Activated B cell treated with CpG ODN at 0.5 μM for 24 hours (primary cell): ENCODE measurements around the gene HERC3. TPM values are rescaled to one million over a fixed set of nuclear protein-coding genes. Genes with fewer than 3 reads are reported as not detected.
A peak's percentile ranks its signal among the peaks of the same experiment; 100 is the strongest.

ENCODE experiments used
- ATAC-seq: fragments of 200-7000 bp; cut with Tn5 transposase; one replicate; pipeline ENCODE4 v1.10.0; 2021; ENCODE audit warnings: low read depth, mild to moderate bottlenecking, moderate library complexity
- CTCF ChIA-PET: fragments of 350-600 bp; sonication (Branson Sonifier 250); formaldehyde crosslinking; loops from one replicate; lab custom pipeline; 2021; ENCODE audit warnings: antibody characterized with exemption; lab: Charles Lee
- POLR2A ChIA-PET: fragments of 350-600 bp; sonication (Branson Sonifier 250); formaldehyde crosslinking; loops from one replicate; lab custom pipeline; 2021; ENCODE audit warnings: antibody characterized with exemption; lab: Charles Lee
- DNase-seq: peaks from one replicate; pipeline ENCODE4 v3.0.0; 2022
- H3K27ac Mint-ChIP-seq: one replicate; pipeline ENCODE4 v1.8.0; 2020; ENCODE audit warnings: mixed read lengths
- H3K27me3 Mint-ChIP-seq: one replicate; pipeline ENCODE4 v1.8.0; 2021; ENCODE audit warnings: mixed read lengths
- H3K36me3 Mint-ChIP-seq: one replicate; pipeline ENCODE4 v1.8.0; 2021; ENCODE audit warnings: low read depth, mixed read lengths
- H3K4me1 Mint-ChIP-seq: one replicate; pipeline ENCODE4 v1.8.0; 2021; ENCODE audit warnings: mixed read lengths
- H3K4me3 Mint-ChIP-seq: one replicate; pipeline ENCODE4 v1.8.0; 2020; ENCODE audit warnings: mild to moderate bottlenecking, mixed read lengths
- H3K9me3 Mint-ChIP-seq: one replicate; pipeline ENCODE4 v1.8.0; 2020; ENCODE audit warnings: mixed read lengths
- CTCF ChIP-seq: fragments of 200-600 bp; IDR thresholded peaks from one replicate; pipeline ENCODE4 v1.8.0; 2022; ENCODE audit warnings: antibody characterized with exemption, mild to moderate bottlenecking
- intact Hi-C: fragments of 100-400 bp; cut with micrococcal nuclease; formaldehyde crosslinking; loops from one replicate; pipeline ENCODE4 v1.15.1; 2024
- total RNA-seq: library from RNA; stranded (reverse); gene quantifications from 2 replicates; pipeline ENCODE4 v1.2.3, GENCODE V29; 2022

HERC3 gene
- total RNA-seq, result 23.8 and 27.5 TPM in 2 replicates

- no peak for TF ChIP-seq CTCF
- Mint-ChIP-seq H3K9me3 (no peaks in the 10 kb centered on the region), H3K36me3 (peaks cover 17% of the 10 kb centered on the region), H3K4me1 (peaks cover 32% of the 10 kb centered on the region), H3K27ac (peak within 1 kb of the TSS; percentile 84), H3K27me3 (no peaks in the 10 kb centered on the region), H3K4me3 (peak within 1 kb of the TSS; percentile 94)
- ATAC-seq (peak; percentile 93), DNase-seq (peak; percentile 87)
- intact Hi-C loops, result loop anchor here (1.0 to 10.0 kb wide), 12 partner anchors 21 to 1657 kb away; partner anchors contain the start of genes AFF1, HERC6, HSD17B11 and NAP1L5
- ChIA-PET CTCF (interaction anchor here (1.0 kb wide), 1 partner anchor 67 kb away, joined by 3 read pairs; no protein-coding TSS in a partner anchor), POLR2A (interaction anchor here (1.2 to 3.0 kb wide), 7 partner anchors 8 to 308 kb away, joined by 3 to 18 read pairs (median 5); partner anchors contain the start of genes HERC5, HERC6, NAP1L5 and PPM1K)
Observed at GRCh38 chr4:88591787-88592599, at the start of gene HERC3. HERC3 (plus strand) TSS chr4:88592480; CDS start chr4:88605824, 13,344 bp downstream.

- Mint-ChIP-seq H3K9me3 (no peaks in the 10 kb centered on the region), H3K36me3 (no peaks in the 10 kb centered on the region), H3K4me3 (no peak overlapping the region), H3K27me3 (peaks cover 5% of the 10 kb centered on the region), H3K4me1 (no peaks in the 10 kb centered on the region), H3K27ac (no peak overlapping the region)
- ChIA-PET CTCF (no interaction called here), POLR2A (no interaction called here)
- ATAC-seq (no peak), DNase-seq (no peak)
- intact Hi-C loops, result no loop called here
- no peak for TF ChIP-seq CTCF
Observed at GRCh38 chr4:88549815-88550214, 42.5 kb upstream of the HERC3 start.

GRCh38 chr4:88567591-88567990 is 24.7 kb upstream of the HERC3 start:
- H3K9me3 Mint-ChIP-seq, result no peaks in the 10 kb centered on the region
- H3K4me3 Mint-ChIP-seq, result no peak overlapping the region
- H3K4me1 Mint-ChIP-seq, result peaks cover 2% of the 10 kb centered on the region
- ChIA-PET CTCF (no interaction called here), POLR2A (no interaction called here)
- no peak for ATAC-seq
- no peaks in the 10 kb centered on the region for H3K36me3 Mint-ChIP-seq
- H3K27ac Mint-ChIP-seq, result no peak overlapping the region
- no peak for DNase-seq
- peaks cover 27% of the 10 kb centered on the region for H3K27me3 Mint-ChIP-seq
- no peak for TF ChIP-seq CTCF
- intact Hi-C loops, result no loop called here

GRCh38 chr4:88570001-88570400 is 22.3 kb upstream of the HERC3 start:
- intact Hi-C loops, result no loop called here
- H3K27ac Mint-ChIP-seq, result no peak overlapping the region
- DNase-seq (no peak), ATAC-seq (no peak)
- no peak overlapping the region for H3K4me3 Mint-ChIP-seq
- H3K36me3 Mint-ChIP-seq, result no peaks in the 10 kb centered on the region
- peaks cover 2% of the 10 kb centered on the region for H3K4me1 Mint-ChIP-seq
- CTCF ChIA-PET, result no interaction called here
- POLR2A ChIA-PET, result no interaction called here
- H3K9me3 Mint-ChIP-seq, result no peaks in the 10 kb centered on the region
- no peak for TF ChIP-seq CTCF
- H3K27me3 Mint-ChIP-seq, result peaks cover 25% of the 10 kb centered on the region

GRCh38 chr4:88573276-88573980 is 18.9 kb upstream of the HERC3 start:
- H3K4me1 Mint-ChIP-seq, result no peaks in the 10 kb centered on the region
- H3K27ac Mint-ChIP-seq, result no peak overlapping the region
- no peaks in the 10 kb centered on the region for H3K36me3 Mint-ChIP-seq
- no peak for ATAC-seq
- ChIA-PET CTCF (no interaction called here), POLR2A (no interaction called here)
- no peak for DNase-seq
- intact Hi-C loops, result no loop called here
- H3K4me3 Mint-ChIP-seq, result no peak overlapping the region
- H3K27me3 Mint-ChIP-seq, result peaks cover 15% of the 10 kb centered on the region
- TF ChIP-seq CTCF, result no peak
- no peaks in the 10 kb centered on the region for H3K9me3 Mint-ChIP-seq
